A673 (cell line): Measurements from ENCODE around the gene ZNF385C.

ENCODE experiments used
- EZH2 ChIP-seq: fragments of 200-600 bp; sonication (generic); IDR thresholded peaks from 2 replicates; pipeline ENCODE4 v1.6.1; 2017; ENCODE audit warnings: borderline replicate concordance, low read depth, mild to moderate bottlenecking, mixed read lengths, antibody characterized with exemption, low read length; ENCODE audit not compliant: poor library complexity, severe bottlenecking
- TF ChIP-seq, protein P1 (sequence below): fragments of 300-800, 200-600 bp; sonication (generic); conservative IDR thresholded peaks from 2 replicates; pipeline ENCODE4 v1.5.1; 2017; ENCODE audit warnings: low read depth, mild to moderate bottlenecking, antibody characterized with exemption, low read length, moderate library complexity, mixed read lengths

DNA sequence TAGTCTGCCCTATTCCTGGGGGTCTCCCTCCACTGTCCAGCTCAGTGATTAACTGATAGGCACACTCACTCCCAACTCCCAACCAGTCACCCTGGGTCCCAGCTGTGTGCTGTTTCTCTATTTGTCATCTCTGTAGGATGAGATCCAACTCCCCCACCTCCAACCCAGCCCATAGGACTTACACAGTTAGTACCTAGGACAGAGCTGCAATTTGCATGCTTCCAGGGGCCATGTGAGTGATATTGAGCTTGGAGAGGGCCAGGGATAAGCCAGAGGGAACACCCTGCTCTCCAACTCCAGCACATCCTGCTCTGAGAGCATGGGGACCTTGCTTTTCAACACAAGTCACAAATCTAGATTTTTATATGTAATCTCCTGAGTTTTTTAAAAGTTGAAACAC, 56.7 kb downstream of the ZNF385C start:
- TF ChIP-seq, protein P1, sequence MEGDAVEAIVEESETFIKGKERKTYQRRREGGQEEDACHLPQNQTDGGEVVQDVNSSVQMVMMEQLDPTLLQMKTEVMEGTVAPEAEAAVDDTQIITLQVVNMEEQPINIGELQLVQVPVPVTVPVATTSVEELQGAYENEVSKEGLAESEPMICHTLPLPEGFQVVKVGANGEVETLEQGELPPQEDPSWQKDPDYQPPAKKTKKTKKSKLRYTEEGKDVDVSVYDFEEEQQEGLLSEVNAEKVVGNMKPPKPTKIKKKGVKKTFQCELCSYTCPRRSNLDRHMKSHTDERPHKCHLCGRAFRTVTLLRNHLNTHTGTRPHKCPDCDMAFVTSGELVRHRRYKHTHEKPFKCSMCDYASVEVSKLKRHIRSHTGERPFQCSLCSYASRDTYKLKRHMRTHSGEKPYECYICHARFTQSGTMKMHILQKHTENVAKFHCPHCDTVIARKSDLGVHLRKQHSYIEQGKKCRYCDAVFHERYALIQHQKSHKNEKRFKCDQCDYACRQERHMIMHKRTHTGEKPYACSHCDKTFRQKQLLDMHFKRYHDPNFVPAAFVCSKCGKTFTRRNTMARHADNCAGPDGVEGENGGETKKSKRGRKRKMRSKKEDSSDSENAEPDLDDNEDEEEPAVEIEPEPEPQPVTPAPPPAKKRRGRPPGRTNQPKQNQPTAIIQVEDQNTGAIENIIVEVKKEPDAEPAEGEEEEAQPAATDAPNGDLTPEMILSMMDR: no peak
- TF ChIP-seq EZH2: no peak
